ENCODE measurements around the gene CHKB.
"Not testable (repeated sequence)": the region's sequence is repeated elsewhere in the genome, so short reads cannot be mapped to it uniquely, and the experiment has no call there.

The CHKB gene

DNA sequence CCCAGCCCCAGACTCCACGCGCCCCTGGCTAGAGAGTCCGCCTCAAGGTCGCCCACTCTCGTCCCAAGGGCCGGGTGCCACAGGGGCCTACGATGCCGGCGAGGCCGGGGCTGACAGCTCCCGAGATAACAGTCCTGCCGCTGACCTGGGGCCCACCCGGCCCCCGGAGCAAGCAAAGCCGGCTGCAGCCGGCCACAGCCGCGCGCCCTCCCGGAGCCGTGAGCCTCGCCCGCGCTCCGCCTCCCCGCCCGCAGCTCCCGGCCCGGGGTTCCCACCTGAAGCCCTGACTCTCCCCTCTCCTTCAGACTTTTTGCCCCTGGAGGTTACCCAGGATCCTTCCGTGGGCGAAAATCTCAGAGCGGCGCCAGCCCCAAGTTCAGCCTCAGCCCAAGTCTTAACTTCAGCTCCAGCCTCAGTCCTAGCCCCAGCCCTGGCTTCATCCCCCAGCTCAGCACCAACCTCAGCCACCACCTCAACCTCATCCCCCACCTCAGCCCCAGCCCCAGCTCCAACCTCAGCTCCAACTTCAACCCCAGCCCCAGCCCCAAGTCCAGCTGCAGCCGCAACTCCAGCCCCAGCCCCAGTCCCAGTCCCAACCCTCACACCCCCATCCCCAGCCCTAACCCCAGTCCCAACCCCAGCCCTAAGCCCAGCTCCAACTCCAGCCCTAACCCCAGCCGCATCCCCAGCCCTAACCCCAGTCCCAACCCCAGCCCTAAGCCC is 35.2 kb downstream of the CHKB start:
- no peak for DNase-seq (ENCODE audit: low spot score)

DNA sequence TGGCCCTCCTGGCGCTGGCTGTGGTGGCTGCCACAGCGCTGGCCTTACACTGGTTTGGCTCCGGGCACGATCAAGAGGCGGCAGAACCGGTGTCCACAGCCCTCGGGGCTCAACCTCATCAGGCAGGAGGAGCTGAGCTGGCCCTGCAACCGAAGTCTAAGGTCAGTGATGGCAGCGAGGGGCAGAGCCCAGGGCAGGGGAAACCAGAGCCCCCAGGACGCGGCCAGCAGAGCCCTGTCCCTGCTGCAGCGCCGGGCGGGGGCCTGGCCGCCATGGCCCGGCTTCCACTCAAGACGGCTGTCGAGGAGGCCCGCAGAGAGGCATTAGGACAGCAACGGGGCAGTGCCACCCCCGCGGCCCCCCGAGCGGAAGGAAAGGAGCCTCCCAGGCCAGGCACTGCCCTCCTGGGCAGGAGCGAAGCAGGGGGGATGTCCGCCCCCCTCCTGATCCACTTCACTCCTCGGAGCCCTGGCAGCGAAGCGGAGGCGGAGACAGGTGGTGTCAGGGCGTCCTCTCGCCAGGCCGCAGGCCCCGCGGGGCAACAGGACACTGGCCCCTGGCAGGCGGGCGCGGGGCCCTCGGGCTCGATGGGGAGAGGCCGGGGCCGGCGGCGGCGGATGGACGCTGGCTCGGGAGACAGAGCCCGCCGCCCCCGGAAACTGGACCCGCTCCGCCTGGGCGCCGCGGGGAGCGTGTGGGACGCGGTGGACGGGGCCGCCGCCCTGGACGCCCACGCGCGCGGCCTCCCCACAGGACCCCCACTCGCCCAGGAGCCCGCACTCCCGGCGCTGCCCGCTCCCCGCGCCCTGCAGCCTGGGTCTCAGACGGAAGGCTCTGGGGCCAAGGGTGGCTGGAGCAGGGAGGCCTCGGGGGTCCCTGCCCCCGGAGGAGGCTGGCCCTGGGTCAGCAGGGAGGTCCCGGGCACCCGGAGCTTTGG is 36.1 kb downstream of the CHKB start:
- DNase-seq (ENCODE audit: low spot score), result no peak

DNA sequence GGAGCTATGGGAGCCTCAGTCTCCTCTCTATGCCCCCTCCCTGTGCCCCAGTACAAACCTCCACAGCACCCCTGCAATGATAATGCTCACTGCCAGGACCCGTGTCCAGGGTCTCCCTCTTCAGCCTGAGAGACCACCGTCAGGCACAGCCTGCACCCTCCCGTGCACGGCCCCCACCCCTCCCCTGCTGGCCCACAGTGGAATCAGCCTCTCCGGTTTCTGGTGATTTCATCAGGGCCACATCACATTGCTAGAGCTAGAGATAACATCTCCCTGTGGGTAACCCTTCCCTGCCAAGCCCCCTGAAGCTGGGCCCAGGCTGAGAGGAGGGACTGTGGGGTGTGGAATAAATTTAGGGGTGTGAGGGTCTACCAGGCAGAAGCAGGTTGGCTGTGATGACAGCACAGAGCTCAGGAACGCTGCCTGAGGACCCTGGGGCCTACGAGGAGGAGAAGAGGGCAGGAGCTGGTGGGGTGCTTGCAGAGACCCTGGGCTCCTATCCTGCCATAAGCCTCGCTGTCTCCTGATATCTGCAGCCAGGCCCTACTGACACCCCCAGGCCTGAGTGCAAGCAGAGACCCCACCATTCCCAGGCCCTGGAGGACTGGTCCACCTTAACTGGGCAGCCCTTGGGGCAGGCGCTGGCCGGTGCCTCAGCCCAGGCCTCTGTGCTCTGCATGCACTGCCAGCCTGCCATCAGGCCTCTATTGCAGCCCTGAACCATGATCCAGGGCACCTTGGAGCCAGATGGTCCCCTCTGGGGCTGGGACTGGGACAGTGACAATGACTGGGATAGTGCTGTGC is 36.9 kb downstream of the CHKB start, which contains the start of gene KLHDC7B:
Gene KLHDC7B (plus strand): TSS at position 378 of the 804 bp plus-strand sequence. CDS start 345 bp downstream, at position 723.
- no peak for DNase-seq (ENCODE audit: low spot score)

DNA sequence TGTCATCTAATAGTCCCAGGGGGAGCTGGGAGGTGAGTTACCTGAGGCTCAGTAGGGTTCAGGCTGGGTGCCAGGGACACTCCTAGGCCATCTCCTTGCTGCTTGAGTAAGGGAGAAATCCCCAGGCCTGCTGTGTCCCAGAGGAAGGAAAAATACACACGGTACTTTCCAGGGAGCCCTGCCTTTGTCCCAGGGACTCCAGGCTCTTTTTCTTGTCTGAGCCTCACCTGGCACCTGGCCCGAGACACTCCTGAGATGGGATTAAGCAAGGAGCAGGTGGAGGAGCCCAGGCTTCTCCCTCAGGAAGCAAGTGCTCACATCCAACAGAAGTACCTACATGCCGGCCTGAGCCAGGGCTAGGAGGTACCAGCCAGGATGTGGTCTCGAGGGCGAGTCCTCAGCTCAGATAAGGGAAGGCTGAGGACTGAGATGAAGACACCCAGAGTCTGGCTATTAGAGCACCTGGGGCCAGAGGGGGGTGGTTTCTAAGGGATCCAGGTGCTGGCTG is 37.8 kb downstream of the CHKB start:
- no peak for DNase-seq (ENCODE audit: low spot score)

DNA sequence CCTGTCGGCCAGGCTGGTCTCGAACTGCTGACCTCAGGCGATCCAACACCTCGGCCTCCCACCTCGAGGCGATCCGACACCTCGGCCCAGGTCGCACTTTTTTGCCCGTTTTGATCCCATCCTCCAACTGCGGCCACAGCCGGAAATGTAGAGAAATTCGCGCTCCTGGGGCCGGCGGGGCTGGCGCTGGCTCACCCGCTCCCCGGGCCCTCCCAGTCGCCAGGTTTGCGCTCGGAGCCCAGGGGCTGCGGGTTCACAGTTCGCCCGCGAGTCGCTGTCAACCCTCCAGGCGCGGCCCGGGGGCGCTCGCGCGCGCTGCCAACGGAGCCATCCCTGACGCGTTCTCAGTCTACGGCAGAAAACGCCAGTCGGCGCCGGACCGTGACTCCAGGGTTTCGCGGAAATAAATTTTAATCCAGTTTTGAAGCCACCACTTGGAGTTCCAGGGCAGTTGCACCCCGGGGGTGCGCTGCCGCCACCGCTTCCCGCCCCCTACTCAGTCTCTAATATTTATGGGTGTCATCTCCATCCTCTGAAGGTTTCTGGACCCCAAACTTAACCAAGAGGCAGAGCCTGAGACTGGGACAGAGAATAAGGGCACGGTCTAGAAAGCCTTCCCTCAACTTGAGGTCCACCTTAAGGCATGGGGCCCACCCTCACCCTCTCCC is 38.4 kb downstream of the CHKB start:
- no peak for DNase-seq (ENCODE audit: low spot score)

DNA sequence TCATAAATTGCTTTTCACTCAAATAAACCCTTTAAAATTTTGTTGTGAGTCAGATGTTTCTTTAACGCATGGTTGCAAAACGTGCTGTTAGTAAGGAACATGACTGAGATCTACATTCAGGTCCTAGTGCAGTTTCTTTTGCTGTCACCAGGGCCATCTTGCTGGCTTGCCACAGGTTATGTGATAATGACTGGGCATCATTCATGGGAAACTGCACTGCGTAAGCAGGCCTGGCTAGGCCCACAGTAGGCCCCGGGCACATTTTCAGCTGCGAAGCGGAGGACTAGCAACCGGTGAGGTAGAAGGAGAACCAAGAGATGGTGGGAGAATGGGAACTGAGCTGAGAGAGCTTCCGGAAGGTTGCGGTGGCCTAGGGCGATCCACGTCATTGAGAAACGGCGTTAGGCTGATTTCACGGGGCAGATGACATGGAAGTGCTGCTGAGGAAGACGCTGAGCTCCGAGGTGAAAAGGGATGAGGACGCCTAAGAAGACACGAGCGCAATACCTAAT is 40.2 kb downstream of the CHKB start:
- no peak for DNase-seq (ENCODE audit: low spot score)

DNA sequence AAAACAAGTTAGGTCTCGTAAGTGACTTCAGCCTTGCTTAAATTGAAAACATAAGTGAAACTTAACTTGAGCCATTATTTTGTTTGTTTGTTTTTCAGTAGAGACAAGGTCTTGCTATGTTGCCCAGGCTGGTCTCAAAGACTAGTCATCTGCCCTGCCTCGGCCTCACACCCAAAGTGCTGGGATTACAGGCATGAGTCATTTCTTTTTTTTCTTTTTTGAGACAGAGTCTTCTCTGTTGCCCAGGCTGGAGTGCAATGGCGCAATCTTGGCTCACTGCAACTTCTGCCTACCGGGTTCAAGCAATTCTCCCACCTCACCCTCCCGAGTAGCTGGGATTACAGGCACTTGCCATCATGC is 41.0 kb downstream of the CHKB start:
- DNase-seq (ENCODE audit: low spot score), result peak; percentile 55

DNA sequence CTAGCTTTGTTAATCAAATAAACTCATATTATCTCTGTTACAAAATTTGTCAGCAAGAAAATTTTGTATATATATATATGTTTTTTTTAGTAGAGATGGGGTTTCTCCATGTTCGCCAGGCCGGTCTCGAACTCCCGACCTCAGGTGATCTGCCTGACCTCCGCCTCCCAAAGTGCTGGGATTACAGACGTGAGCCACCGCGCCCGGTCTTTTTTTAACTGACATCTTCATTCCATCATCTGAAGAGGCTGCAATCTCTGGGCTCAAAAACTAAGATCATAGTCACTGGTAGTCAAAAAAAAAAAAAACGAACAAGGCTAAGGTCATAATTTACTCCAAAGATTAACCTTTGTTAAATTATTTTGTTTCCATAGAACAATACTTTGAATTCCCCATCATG is 42.3 kb downstream of the CHKB start:
- DNase-seq (ENCODE audit: low spot score), result no peak

DNA sequence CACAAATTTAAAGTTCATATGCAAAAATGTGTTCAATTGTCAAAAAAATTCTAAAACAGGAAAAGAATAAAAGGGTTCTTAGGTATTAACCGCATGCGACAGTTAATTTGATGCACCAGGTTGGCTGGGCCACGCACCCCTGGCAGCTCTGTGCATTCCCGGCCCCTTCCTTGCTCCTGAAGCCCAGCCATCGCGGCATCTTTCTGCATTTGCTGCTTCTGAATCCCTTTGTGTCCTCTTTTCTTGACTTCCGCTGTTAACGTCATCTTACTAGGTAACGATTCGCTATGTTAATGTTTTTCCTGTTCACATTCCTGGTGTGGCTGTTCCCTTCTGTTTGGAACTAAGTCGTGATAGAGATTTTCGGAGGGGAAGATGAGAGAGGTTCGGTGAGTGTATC is 44.9 kb downstream of the CHKB start:
- DNase-seq (ENCODE audit: low spot score), result no peak

DNA sequence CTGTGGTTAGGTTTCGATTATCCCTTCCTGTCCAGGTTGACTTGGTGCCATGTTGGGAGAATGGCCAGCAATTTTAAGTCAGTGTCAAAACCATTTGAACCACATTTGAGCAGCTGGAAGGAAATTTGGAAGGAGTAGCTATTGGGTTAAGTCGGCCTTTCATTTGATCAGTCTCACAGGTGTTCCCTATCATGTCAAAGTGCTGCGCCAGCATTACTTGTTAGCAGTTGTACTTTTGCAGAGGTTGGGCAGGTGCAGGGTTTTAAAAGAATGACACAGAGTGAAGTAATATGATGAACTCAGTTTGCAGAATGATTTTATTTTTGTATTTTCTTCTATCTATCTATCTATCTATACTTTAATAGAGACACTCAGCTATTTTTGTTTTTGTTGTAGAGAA is 46.4 kb downstream of the CHKB start:
- no peak for DNase-seq (ENCODE audit: low spot score)

DNA sequence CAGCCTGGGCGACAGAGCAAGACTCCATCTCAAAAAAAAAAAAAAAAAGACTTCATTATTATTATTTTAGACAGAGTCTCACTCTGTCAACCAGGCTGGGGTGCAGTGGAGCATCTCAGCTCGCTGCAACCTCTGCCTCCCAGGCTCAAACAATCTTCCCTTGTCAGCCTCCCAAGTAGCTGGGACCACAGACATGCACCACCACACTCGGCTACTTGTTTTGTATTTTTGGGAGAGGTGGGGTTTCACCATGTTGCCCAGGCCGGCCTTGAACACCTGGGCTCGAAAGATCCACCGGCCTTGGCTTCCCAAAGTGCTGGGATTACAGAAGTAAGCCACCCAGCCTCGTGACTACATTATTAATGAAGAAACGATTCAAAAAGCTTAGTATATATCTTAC is 47.5 kb downstream of the CHKB start:
- DNase-seq (ENCODE audit: low spot score), result no peak

DNA sequence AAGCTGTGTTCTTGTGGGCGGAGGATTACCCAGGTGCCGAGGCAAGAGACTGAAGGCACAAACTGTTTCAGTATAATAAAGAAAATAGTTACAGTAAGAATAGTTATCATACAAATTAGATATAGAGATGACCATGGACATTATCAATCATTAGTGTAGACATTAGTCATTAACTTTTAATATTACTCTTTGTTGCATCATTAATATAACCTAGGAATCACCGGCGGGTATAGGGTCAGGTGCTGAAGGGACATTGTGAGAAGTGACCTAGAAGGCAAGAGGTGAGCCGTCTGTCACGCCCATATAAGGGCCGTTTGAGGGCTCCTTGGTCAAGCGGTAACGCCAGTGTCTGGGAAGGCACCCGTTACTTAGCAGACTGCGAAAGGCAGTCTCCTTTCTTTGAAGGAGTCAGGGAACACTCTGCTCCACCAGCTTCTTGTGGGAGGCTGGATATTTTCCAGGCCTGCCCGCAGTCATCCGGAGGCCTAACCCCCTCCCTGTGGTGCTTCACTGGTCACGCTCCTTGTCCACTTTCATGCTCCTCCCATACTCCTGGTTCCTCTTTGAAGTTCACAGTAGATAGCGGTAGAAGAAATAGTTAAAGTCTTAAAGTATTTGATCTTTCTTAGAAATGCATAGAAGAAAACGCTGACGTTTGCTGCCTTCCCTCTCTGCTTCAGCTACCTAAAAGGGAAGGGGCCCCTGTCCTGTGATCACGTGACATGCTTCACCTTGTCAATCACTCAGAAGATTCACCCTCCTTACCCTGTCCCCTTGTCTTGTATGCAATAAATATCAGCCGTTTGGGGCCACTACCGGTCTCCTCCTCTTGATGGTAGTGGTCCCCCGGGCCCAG is 48.6 kb downstream of the CHKB start:
- DNase-seq (ENCODE audit: low spot score), result not testable (repeated sequence)

DNA sequence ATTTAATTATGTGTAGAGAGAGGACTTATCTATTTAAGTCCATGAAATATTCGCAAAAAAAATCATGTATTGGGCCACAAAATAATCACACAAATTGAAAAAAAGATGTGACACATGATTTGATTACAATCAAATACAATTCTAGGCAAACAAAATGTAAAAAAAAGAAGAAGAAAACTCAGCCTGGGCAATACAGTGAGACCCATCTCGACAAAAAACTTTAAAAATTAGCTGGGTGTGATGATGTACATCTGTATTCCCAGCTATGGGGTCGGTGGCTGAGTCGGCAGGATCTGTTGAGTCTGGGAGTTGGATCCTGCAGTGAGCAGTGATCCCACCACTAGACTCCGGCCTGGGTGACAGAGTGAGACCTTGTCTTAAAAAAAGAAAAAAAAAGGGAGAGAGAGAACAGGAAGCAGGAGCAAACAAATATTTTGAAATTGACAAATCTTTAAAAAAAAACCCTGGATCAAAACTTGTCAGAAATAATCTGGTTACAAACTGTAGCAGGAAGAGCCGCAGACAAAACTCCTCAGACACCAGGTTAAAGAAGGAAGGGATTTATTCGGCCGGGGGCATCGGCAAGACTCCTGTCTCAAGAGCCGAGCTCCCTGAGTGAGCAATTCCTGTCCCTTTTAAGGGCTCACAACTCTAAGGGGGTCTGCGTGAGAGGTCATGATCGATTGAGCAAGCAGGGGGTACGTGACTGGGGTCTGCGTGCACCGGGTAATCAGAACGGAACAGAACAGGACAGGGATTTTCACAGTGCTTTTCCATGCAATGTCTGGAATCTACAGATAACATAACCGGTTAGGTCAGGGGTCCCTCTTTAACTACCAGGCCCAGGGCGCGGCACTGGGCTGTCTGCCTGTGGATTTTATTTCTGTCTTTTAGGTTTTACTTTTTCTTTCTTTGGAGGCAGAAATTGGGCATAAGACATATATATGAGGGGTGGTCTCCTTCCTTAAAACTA is 49.5 kb downstream of the CHKB start:
- no peak for DNase-seq (ENCODE audit: low spot score)

DNA sequence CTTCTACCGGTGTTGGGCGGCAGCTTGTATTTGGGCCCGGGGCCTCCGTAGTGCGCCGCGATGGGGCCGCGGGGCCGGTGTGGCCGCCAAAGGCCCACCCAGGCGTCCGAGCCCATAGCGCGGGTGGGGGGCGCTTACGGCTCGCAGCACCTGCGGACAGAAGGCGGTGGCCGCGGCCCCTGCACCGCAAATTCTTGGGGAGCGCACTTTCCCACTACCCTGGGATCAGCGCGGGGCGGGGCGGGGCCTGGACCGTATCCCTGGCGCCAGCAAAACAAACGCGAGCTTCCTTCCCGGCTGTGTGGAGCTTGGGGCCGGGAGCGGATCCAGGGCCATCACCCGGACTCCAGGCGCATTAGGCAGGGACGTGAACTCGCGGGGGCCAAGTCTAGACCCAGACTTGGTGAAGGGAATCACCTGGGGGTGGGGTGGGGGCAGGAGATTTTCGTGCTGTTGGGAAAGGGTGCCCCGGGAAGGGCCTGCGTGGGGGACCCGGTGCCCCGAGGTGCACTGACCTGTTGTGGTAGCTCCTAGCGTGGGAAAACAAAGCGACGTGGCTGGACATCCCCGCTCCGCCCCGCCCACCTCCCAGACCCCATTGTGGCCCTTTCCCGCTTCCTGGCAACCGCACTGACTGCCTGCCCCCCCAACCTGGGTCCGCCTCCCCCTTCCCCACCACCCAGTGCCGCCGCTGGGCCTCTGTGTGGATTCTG is 50.5 kb downstream of the CHKB start:
- peak; percentile 62 for DNase-seq (ENCODE audit: low spot score)

DNA sequence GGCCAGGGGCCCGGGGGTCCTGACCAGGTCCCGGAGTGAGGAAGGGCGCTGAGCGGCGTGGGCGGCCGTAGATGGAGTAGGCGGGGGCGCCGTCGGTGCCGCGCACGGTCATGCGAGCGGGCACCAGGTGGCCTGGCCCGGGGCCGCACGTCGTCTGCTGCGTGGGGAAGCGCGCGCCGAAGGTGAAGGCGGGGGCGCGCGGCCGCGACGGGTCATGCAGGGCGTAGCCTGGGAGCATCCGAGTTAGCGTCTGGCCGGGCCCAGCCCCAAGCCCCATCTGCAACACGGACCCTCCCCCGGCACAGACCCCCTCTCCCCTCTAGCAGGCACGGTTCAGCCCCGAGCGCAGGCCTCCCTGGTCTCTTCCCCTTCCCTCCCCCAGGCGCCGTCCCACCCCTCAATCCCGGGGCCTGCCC is 51.1 kb downstream of the CHKB start:
- DNase-seq (ENCODE audit: low spot score), result peak; percentile 69

DNA sequence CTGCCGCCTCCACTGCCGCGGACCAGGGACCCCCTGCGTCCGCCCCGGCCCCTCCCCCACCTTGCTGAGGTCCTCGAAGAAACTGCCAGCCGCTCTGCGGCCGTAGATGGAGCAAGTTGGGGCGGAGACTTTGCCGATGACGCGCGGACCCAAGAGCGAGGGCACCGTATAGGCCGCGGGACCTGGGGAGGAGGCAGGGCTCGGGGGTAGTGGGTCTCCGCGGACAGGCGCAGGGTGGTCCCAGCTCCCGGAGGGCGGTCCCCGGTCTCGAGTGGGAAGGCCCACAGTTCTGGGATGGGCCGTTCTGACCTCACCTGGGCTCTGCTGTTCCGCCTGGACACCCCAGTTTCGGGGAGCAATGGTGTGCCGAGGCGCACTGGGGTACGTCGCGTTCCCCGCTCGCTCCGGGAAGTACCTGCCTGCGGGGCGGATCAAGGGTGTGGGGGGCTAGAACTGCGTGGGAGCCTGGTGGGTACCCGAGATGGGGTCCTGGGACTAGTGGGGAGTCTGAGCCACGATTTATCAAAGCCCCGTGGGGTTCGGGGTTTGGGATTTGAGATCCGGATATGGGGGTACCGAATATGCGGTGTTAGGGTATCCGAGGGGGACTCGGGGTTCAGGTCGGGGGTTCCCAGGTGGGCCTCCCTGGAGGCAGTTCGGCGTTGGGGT is 51.6 kb downstream of the CHKB start:
- peak; percentile 90 for DNase-seq (ENCODE audit: low spot score)

DNA sequence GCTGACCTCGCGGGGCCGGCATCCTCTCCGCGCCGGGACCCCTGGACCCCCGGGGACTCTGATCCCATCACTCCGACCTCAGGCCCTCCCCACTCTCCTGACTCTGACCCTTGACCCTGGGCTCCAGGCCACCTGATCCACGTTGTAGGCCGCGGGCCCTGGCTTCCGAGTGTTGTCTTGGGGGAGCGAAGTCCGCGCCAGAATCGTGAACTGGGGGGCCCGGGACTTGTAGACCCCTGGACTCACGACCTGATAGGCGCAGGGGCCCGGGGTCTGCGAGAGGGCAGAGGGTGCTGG is 52.1 kb downstream of the CHKB start:
- peak; percentile 57 for DNase-seq (ENCODE audit: low spot score)

DNA sequence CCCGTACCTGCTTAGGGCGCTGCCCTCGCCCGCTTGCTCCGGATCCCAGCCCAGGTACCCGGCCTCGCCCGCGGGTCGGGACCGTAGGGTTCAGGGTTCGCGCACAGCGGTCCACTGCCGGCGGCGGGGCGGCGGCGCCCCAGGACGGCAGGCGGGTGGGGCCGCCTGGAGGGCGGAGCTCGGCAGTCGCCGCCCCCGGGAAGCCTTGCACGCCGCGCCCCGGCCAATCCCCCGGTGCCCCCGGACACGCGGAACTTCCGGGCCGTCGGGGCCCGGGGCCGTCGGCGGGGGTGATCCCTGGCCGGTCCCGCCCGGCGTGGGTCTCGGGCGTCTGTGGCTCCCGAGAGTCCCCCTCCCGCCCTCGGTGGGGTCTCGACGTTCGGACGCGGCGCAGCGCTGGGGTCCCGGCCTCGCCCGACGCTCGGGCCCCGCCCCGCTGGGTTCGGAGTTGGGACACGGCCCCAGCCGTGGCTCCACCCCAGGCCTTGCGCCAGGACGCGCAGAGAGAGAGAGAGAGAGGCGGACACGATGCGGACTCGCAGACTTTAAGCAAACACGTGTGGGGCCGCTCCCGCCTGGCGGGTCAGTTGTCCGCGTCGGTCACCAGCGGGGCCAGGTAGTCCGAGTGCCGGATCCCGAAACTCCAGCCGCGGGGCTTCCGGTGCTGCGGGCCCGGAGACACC is 52.6 kb downstream of the CHKB start, which contains the start of gene TYMP:
Gene TYMP (minus strand): TSS at position 116 of the 683 bp plus-strand sequence. CDS start 303 bp downstream, outside the sequence.
- peak; percentile 80 for DNase-seq (ENCODE audit: low spot score)

All from RKO (cell line).